GM08714 (cell line): Measurements from ENCODE around the gene CRYBG2.
"Not testable (repeated sequence)": the region's sequence is repeated elsewhere in the genome, so short reads cannot be mapped to it uniquely, and the experiment has no call there.

ENCODE experiments used
- H3K4me3 ChIP-seq: fragments of 200-500 bp; sonication (Bioruptor generic); 2 replicates; pipeline ENCODE4 v1.5.1; 2014; ENCODE audit warnings: mild to moderate bottlenecking, low read length, inconsistent platforms
- ZNF274 ChIP-seq: IDR thresholded peaks from 2 replicates; pipeline ENCODE4 v1.6.1; 2012; ENCODE audit warnings: mild to moderate bottlenecking, low read depth, low read length

Gene CRYBG2

GRCh38 chr1:26375081-26375480, 21.2 kb upstream of the CRYBG2 start:
- no peak overlapping the region for H3K4me3 ChIP-seq
- no peak for TF ChIP-seq ZNF274

GRCh38 chr1:26374361-26374760, 20.4 kb upstream of the CRYBG2 start:
- not testable (repeated sequence) for H3K4me3 ChIP-seq

GRCh38 chr1:26373789-26374188, 19.9 kb upstream of the CRYBG2 start:
- no peak for TF ChIP-seq ZNF274
- H3K4me3 ChIP-seq = no peak overlapping the region

GRCh38 chr1:26373281-26373680, 19.4 kb upstream of the CRYBG2 start:
- H3K4me3 ChIP-seq = no peak overlapping the region
- TF ChIP-seq ZNF274 = no peak

- not testable (repeated sequence) for H3K4me3 ChIP-seq
Observed at GRCh38 chr1:26372611-26373010, 18.7 kb upstream of the CRYBG2 start, which contains the start of gene ZNF683. Gene ZNF683, minus strand, starts transcription at chr1:26372750. Its CDS starts 4,179 bp downstream, at chr1:26368571.

GRCh38 chr1:26372039-26372438, 18.1 kb upstream of the CRYBG2 start:
- no peak overlapping the region for H3K4me3 ChIP-seq
- no peak for TF ChIP-seq ZNF274

GRCh38 chr1:26370591-26371382, 16.9 kb upstream of the CRYBG2 start:
- TF ChIP-seq ZNF274 = no peak
- no peak overlapping the region for H3K4me3 ChIP-seq

- no peak for TF ChIP-seq ZNF274
- no peak overlapping the region for H3K4me3 ChIP-seq
Observed at GRCh38 chr1:26368486-26368885, 14.6 kb upstream of the CRYBG2 start.

- H3K4me3 ChIP-seq = no peak overlapping the region
- no peak for TF ChIP-seq ZNF274
Observed at GRCh38 chr1:26368006-26368405, 14.1 kb upstream of the CRYBG2 start.

- TF ChIP-seq ZNF274 = no peak
- no peak overlapping the region for H3K4me3 ChIP-seq
Observed at GRCh38 chr1:26367441-26367840, 13.5 kb upstream of the CRYBG2 start.

GRCh38 chr1:26364956-26365355, 11.0 kb upstream of the CRYBG2 start:
- H3K4me3 ChIP-seq = no peak overlapping the region
- no peak for TF ChIP-seq ZNF274

- no peak for TF ChIP-seq ZNF274
- H3K4me3 ChIP-seq = no peak overlapping the region
Observed at GRCh38 chr1:26363549-26364448, 9.9 kb upstream of the CRYBG2 start.

GRCh38 chr1:26362331-26362730, 8.4 kb upstream of the CRYBG2 start:
- TF ChIP-seq ZNF274 = no peak
- H3K4me3 ChIP-seq = no peak overlapping the region

- H3K4me3 ChIP-seq = no peak overlapping the region
- no peak for TF ChIP-seq ZNF274
Observed at GRCh38 chr1:26361605-26362122, 7.7 kb upstream of the CRYBG2 start.
